GM23248 (cell line): ENCODE data around the gene NUDT2.

Experiments used
- EZH2 ChIP-seq: fragments of 200-600 bp; sonication (generic); IDR thresholded peaks from 2 replicates; pipeline ENCODE4 v1.6.1; 2018; ENCODE audit warnings: antibody characterized with exemption, mild to moderate bottlenecking; ENCODE audit not compliant: insufficient read depth, poor library complexity, severe bottlenecking
- EZH2phosphoT487 ChIP-seq: fragments of 200-600 bp; sonication (generic); IDR thresholded peaks from 2 replicates; pipeline ENCODE4 v1.6.1; 2018; ENCODE audit warnings: antibody characterized with exemption, moderate library complexity, mild to moderate bottlenecking, low read depth; ENCODE audit not compliant: insufficient read depth

GRCh38 chr9:34369636-34370035 is 40.3 kb downstream of the NUDT2 start:
- TF ChIP-seq EZH2phosphoT487 = no peak
- no peak for TF ChIP-seq EZH2
